ENCODE data around the gene PIK3C3.

DNA sequence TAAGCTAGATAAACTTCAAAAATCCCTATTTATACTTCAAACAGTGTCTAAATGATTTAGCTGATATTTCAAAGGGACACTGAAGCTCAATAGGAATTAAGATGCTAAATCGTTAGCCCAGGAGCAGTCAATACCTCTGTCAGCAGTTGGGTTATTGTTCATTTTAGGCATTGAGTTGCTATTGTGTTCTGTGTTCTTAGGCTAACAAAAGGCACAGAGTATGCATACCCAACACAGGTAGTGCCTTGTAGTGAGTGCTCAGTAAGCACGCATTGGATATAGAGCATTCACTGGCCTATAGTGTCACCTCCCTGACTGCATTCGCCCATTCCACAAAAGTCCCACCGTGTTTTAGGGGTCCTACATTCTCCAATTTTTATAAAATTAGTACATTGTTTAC, 152.3 kb downstream of the PIK3C3 start:
- no peak for TF ChIP-seq EZH2 (IDR thresholded peaks at IDR 0.05; ENCODE audit: borderline replicate concordance, low read length)
- no peak for TF ChIP-seq CTCF (IDR thresholded peaks at IDR 0.05; ENCODE audit: low read length)
